SU-DHL-6 (cell line): Measurements from ENCODE around the gene PIGH.

Source experiments
- H2AFZ ChIP-seq: fragments of 200-600 bp; sonication (generic); 2 replicates; pipeline ENCODE4 v1.6.1; 2014; ENCODE audit warnings: low read depth, mild to moderate bottlenecking, moderate library complexity, mixed read lengths, antibody characterized with exemption, low read length; ENCODE audit not compliant: severe bottlenecking
- H3F3A ChIP-seq: fragments of 200-600 bp; shearing (Covaris generic); 2 replicates; pipeline ENCODE4 v1.6.0; 2016; ENCODE audit warnings: antibody characterized with exemption, mild to moderate bottlenecking; ENCODE audit not compliant: insufficient read depth
- H3K27ac ChIP-seq: fragments of 200-600 bp; sonication (generic); 2 replicates; pipeline ENCODE4 v1.5.1; 2016; ENCODE audit warnings: low read depth, mild to moderate bottlenecking, low read length, moderate library complexity, mixed read lengths
- H3K27me3 ChIP-seq: fragments of 200-600 bp; sonication (generic), shearing (Covaris generic); 2 replicates; pipeline ENCODE4 v1.6.0; 2014; ENCODE audit warnings: mild to moderate bottlenecking, low read length
- H3K36me3 ChIP-seq: fragments of 200-600 bp; sonication (generic); 2 replicates; pipeline ENCODE4 v1.6.1; 2014; ENCODE audit warnings: mild to moderate bottlenecking, low read length, mixed read lengths
- H3K4me2 ChIP-seq: fragments of 300-600, 200-600 bp; shearing (Covaris generic), sonication (generic); 2 replicates; pipeline ENCODE4 v1.6.0; 2014; ENCODE audit warnings: low read length, low read depth, mild to moderate bottlenecking; ENCODE audit not compliant: poor library complexity, severe bottlenecking
- H3K4me3 ChIP-seq: fragments of 200-600 bp; sonication (generic); 2 replicates; pipeline ENCODE4 v1.5.1; 2014; ENCODE audit warnings: antibody characterized with exemption, low read length, mild to moderate bottlenecking, mixed read lengths; ENCODE audit not compliant: insufficient read depth, poor library complexity, severe bottlenecking
- H3K79me2 ChIP-seq: fragments of 200-600 bp; sonication (generic); 2 replicates; pipeline ENCODE4 v1.6.1; 2014; ENCODE audit warnings: mild to moderate bottlenecking, low read length, moderate library complexity; ENCODE audit not compliant: insufficient read depth
- H3K9ac ChIP-seq: fragments of 200-600 bp; sonication (generic); 2 replicates; pipeline ENCODE4 v1.7.0; 2014; ENCODE audit warnings: mild to moderate bottlenecking, low read length
- H3K9me2 ChIP-seq: fragments of 200-600 bp; sonication (generic); replicated peaks from 2 replicates; pipeline ENCODE4 v1.6.1; 2014; ENCODE audit warnings: low read length; ENCODE audit not compliant: insufficient read depth
- H3K9me3 ChIP-seq: fragments of 200-600 bp; sonication (generic); 2 replicates; pipeline ENCODE4 v1.6.1; 2014; ENCODE audit warnings: low read length, mixed read lengths; ENCODE audit not compliant: insufficient read depth
- H4K20me1 ChIP-seq: fragments of 200-600 bp; sonication (generic); 2 replicates; pipeline ENCODE4 v1.6.1; 2014; ENCODE audit warnings: low read depth, mild to moderate bottlenecking, antibody characterized with exemption, low read length, moderate library complexity, mixed read lengths
- EZH2phosphoT487 ChIP-seq: fragments of 200-600 bp; sonication (generic), shearing (Covaris generic); conservative IDR thresholded peaks from 2 replicates; pipeline ENCODE4 v1.6.1; 2018; ENCODE audit warnings: mild to moderate bottlenecking, antibody characterized with exemption, low read length, moderate library complexity, mixed read lengths
- TF ChIP-seq, protein P1 (sequence below): fragments of 200-600 bp; sonication (generic); IDR thresholded peaks from one replicate; pipeline ENCODE4 v1.5.1; 2017; ENCODE audit warnings: antibody characterized with exemption, mild to moderate bottlenecking, low read length, moderate library complexity; ENCODE audit not compliant: insufficient read depth, poor library complexity, severe bottlenecking

The PIGH gene

GRCh38 chr14:67633451-67634147 is 33.5 kb upstream of the PIGH start:
- Histone ChIP-seq H3K36me3 (no peaks in the 10 kb centered on the region), H3K27ac (no peak overlapping the region), H3K79me2 (no peaks in the 10 kb centered on the region), H3K27me3 (no peaks in the 10 kb centered on the region), H3K9ac (no peak overlapping the region), H3K9me2 (no peaks in the 10 kb centered on the region), H3K4me2 (no peak overlapping the region), H2AFZ (no peak overlapping the region), H4K20me1 (no peaks in the 10 kb centered on the region), H3K4me3 (no peak overlapping the region), H3K9me3 (no peaks in the 10 kb centered on the region), H3F3A (no peaks in the 10 kb centered on the region)
- no peak for TF ChIP-seq EZH2phosphoT487
- TF ChIP-seq, protein P1, sequence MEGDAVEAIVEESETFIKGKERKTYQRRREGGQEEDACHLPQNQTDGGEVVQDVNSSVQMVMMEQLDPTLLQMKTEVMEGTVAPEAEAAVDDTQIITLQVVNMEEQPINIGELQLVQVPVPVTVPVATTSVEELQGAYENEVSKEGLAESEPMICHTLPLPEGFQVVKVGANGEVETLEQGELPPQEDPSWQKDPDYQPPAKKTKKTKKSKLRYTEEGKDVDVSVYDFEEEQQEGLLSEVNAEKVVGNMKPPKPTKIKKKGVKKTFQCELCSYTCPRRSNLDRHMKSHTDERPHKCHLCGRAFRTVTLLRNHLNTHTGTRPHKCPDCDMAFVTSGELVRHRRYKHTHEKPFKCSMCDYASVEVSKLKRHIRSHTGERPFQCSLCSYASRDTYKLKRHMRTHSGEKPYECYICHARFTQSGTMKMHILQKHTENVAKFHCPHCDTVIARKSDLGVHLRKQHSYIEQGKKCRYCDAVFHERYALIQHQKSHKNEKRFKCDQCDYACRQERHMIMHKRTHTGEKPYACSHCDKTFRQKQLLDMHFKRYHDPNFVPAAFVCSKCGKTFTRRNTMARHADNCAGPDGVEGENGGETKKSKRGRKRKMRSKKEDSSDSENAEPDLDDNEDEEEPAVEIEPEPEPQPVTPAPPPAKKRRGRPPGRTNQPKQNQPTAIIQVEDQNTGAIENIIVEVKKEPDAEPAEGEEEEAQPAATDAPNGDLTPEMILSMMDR, result no peak

DNA sequence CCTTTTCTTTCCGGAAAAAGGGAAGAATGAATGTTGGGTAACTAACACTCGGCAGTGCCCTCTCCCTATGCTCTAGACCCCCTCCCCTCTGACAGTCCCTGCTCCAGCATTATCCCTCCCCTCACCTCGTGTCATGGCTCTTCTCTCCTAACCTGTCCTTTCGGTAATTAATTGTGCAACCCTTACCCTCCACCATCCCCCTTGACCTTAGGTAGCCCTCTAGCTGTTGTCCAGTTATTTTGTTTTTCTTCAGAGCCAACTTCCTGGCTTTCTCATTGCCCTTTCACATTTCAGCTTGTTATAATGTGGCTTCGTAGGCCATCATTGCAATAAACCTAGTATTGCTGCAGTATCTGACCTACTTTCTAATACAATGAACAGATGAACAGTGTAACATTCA is 30.9 kb upstream of the PIGH start:
- H3K9me3 ChIP-seq, result no peaks in the 10 kb centered on the region
- H3K27ac ChIP-seq, result no peak overlapping the region
- H3K27me3 ChIP-seq, result no peaks in the 10 kb centered on the region
- no peaks in the 10 kb centered on the region for H4K20me1 ChIP-seq
- no peaks in the 10 kb centered on the region for H3F3A ChIP-seq
- TF ChIP-seq, protein P1, result no peak
- no peak for TF ChIP-seq EZH2phosphoT487
- H3K9me2 ChIP-seq, result no peaks in the 10 kb centered on the region
- H3K4me3 ChIP-seq, result no peak overlapping the region
- H3K9ac ChIP-seq, result no peak overlapping the region
- no peak overlapping the region for H3K4me2 ChIP-seq
- H3K79me2 ChIP-seq, result no peaks in the 10 kb centered on the region
- H3K36me3 ChIP-seq, result no peaks in the 10 kb centered on the region
- no peak overlapping the region for H2AFZ ChIP-seq

GRCh38 chr14:67630186-67630585 is 30.1 kb upstream of the PIGH start:
- Histone ChIP-seq H3K36me3 (no peaks in the 10 kb centered on the region), H4K20me1 (no peaks in the 10 kb centered on the region), H3K4me2 (no peak overlapping the region), H3K9ac (no peak overlapping the region), H2AFZ (no peak overlapping the region), H3K9me3 (no peaks in the 10 kb centered on the region), H3K27me3 (no peaks in the 10 kb centered on the region), H3F3A (no peaks in the 10 kb centered on the region), H3K4me3 (no peak overlapping the region), H3K79me2 (no peaks in the 10 kb centered on the region), H3K9me2 (no peaks in the 10 kb centered on the region), H3K27ac (no peak overlapping the region)
- TF ChIP-seq EZH2phosphoT487, result no peak
- TF ChIP-seq, protein P1, result no peak
